Stimulated activated CD4-positive, alpha-beta T cell treated with anti-CD3 and anti-CD28 coated beads, Interleukin-1b, Interleukin-23, amount 100 ng/mL, for 4 hours (primary cell): ENCODE results near the gene ZFP62.
"Not testable (repeated sequence)": the region's sequence is repeated elsewhere in the genome, so short reads cannot be mapped to it uniquely, and the experiment has no call there.

Experiments used
- DNase-seq, 2 donors: peaks; one replicate each; pipeline ENCODE4 v3.0.0-alpha.2; 2020; ENCODE audit warnings: low read depth in 2 of 2

ZFP62 gene

DNA sequence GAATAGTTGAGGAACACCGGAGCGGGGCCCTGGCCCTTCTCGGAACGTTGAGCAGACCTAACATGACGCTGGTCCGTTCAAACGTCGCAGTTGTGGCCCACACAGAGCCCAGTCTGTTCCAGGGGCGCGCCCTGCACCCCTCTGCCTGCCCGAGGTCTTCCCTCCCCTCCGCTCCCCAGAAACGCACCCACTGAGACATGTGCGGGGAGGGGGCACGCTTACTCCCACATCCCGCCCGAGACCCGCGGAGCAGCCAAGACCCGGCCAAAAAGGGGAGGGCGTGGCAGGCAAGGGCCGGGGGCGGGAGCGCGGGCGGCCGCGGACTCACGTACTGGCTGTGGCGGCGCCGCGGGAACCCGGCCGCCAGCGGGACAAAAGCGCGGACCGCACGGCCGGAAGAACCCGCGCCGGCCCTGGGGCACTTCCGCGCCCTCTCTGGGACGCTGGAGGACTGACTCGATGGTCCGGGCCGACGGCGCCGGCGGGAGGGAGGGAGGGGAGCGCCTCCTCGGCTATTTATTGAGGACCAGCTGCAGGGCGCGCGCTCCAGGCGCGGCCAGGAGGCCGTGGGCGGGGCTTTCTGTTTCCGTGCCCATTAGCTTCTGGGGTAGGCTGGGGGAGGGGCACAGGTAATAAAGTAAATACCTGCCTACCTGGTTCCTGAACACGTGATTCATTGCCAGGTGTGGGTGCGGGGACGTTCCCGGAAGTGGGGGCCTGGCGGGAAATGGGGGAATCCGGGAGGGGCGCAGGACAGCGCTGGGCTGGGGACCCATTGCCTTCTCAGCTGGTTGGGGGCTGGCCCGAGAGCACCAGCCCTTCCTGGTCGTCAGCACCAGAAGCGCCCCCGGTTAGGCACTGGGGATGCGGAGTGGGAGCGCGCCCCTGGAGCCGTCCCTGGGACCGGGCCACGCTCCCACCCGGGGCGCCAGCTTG lies at the start of gene ZFP62:
Gene ZFP62, minus strand, starts transcription at position 390 of the 936 bp plus-strand sequence. Its CDS starts 57 bp downstream, at position 333.
- DNase-seq, result peak; percentile 76 to 82

GRCh38 chr5:180910735-180911134 lies 49.7 kb upstream of the ZFP62 start:
- no peak for DNase-seq

GRCh38 chr5:180910182-180910581 lies 49.1 kb upstream of the ZFP62 start:
- no peak for DNase-seq

DNA sequence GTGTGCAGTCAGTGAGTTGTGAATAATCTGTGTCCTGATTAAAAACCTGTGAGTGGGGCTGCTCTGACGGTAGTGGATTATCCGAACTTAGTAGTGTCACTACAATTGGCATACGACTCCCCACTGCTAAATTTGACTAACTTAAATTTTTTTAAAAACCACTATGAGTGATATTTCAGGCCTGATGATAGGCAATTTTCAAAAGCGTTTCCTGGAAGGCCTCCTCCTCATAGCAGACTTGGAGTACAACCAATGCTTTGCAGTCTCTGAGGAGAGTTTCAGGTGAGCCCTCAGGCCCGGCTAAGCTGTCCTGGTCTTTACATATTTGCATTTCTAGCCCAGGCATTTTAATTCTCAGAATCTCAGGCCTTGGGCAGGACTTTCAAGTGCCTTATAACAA lies 48.7 kb upstream of the ZFP62 start:
- no peak for DNase-seq

DNA sequence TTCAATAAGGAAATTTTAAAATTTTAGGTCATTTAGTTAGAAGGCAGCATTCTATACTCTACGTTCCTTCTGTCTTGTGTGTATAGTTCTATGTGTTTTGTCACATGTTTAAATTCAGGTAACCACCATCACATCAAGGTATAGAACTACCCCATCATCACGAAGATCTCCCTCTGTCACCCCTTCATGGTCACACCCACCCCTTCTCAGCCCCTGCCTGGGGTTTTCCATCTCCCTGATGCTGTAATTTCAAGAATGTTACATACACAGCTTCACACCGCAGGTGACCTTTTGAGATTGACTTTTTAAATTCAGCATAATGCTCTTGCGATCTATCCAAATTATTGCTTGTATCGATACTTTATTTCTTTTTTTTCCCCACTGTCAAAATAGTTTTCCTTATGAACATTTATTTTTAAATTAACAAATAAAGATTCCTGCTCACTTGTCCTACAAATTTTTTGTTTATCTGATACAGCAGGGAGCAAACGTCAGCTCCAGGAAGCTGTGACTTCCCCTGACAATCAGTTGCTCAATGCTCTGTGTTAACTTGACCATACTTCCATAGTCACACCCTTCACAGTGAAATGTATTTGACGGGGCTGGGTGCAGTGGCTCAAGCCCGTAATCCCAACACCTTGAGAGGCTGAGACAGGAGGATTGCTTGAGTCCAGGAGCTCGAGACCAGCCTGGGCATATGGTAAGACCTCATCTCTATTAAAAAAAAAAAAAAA lies 48.1 kb upstream of the ZFP62 start:
- no peak for DNase-seq

GRCh38 chr5:180908400-180908799 lies 47.3 kb upstream of the ZFP62 start:
- no peak for DNase-seq

- no peak for DNase-seq
These were observed 40.4 kb upstream of the ZFP62 start for GRCh38 chr5:180901319-180902009.

GRCh38 chr5:180900178-180900577 lies 39.1 kb upstream of the ZFP62 start:
- no peak for DNase-seq

DNA sequence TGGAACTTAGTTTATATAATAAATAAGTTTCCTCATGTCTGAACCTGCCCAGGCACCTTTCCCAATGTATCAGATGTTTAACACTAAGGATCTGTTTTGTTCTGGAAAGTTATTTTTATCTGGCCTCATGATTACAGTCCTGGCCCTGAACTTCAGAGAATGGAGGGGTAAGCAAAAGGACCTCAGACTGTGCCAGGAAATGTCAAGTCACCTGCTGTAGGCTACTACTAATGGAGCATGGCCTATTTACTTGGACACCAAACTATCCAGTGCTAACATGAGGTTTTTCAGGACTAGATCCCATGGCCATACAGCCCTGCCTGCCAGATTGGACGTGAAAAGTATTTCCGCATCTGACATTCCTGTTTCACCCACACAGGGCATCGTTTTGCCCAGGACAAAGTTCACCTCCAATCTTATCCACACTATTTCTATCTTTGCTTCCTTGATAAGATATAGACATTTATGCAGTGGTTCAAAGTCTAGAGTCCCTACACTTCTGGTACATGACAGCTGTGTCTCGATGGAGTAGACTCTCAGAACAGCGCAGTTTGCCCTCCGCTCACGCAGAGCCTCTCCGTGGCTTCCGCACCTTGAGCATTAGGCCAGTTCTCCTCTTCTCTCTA lies 37.7 kb upstream of the ZFP62 start, which contains the start of gene BTNL8:
Gene BTNL8, plus strand, starts transcription at position 539 of the 626 bp plus-strand sequence. CDS start 152 bp downstream, outside the sequence.
- DNase-seq, result no peak

GRCh38 chr5:180895330-180895729 lies 34.3 kb upstream of the ZFP62 start:
- not testable (repeated sequence) for DNase-seq

GRCh38 chr5:180889381-180889780 lies 28.3 kb upstream of the ZFP62 start:
- DNase-seq, result no peak

- not testable (repeated sequence) for DNase-seq
These were observed 24.9 kb upstream of the ZFP62 start for GRCh38 chr5:180885845-180886529.

- no peak for DNase-seq
These were observed 14.9 kb upstream of the ZFP62 start for GRCh38 chr5:180875860-180876426.

DNA sequence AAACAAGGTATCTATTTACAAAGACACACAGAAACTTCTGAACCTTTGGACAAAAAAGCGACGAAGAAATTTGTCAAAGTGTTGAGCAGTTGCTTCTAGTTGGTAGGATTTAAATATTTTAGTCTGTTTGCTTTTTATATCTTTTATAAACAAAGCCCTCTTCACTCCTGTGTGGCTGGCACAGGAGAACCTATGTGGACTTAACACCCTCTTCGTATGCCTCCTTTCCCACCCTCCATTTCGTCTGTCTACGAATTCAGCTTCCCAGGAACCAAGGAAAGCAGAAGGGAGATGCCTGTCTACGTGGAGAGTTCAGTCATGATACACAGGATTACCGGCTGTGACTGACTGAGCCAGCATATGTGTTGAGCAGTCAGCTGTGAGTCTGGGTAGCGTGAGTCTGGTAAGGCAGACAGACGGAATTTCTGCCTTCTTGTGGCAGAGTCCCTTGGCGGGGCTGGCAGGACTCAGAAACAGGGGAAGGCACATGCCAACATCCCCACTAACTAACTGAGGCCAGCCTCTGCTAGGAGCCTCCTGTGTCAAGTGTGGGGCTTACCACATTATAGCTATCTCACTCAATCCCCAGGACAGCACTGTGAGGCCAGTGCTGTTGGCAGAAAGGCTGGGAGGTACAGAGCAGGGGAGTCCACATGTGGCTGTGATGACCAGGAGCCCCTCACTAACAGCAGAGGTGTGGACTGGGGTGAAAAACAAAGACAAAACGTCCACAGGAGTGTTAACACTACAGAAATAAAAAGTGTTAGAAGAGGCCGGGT lies 13.9 kb upstream of the ZFP62 start:
- DNase-seq, result no peak

GRCh38 chr5:180873615-180874520 lies 12.8 kb upstream of the ZFP62 start:
- DNase-seq, result no peak

GRCh38 chr5:180872419-180872818 lies 11.3 kb upstream of the ZFP62 start:
- no peak for DNase-seq

- no peak for DNase-seq
These were observed 9.4 kb upstream of the ZFP62 start for GRCh38 chr5:180870276-180871068.

GRCh38 chr5:180869587-180869986 lies 8.5 kb upstream of the ZFP62 start:
- no peak for DNase-seq
